Endothelial cell of umbilical vein (primary cell): ENCODE results near the gene RNU1-3. TPM values are rescaled to one million over a fixed set of nuclear protein-coding genes. Genes with fewer than 3 reads are reported as not detected.
"Not testable (repeated sequence)": the region's sequence is repeated elsewhere in the genome, so short reads cannot be mapped to it uniquely, and the experiment has no call there.

ENCODE experiments used
- BruUV-seq: library from RNA; stranded (reverse); fragments of 400-500 nt; replicated peaks from 2 replicates; lab custom pipeline; 2021; lab: Mats Ljungman, UMichigan
- CTCF ChIA-PET: fragments of 300-600, 350-600 bp; sonication (Branson Sonifier 250); formaldehyde crosslinking; loops from one replicate; lab custom pipeline; 2021; ENCODE audit warnings: antibody characterized with exemption, inconsistent platforms; lab: Charles Lee
- POLR2A ChIA-PET: fragments of 300-600, 350-600 bp; sonication (Branson Sonifier 250); formaldehyde crosslinking; loops from one replicate; lab custom pipeline; 2021; ENCODE audit warnings: antibody characterized with exemption, inconsistent platforms; lab: Charles Lee
- DNase-seq: peaks from one replicate; pipeline ENCODE4 v3.0.0-alpha.2; 2011; ENCODE audit warnings: low read depth, low spot score
- FAIRE-seq: peaks from 2 replicates; lab custom pipeline; 2011; peaks lifted over from hg19 to GRCh38; lab: Jason Lieb, UNC
- H2AFZ ChIP-seq: 2 replicates; pipeline ENCODE4 v1.6.0; 2012; ENCODE audit warnings: low read depth, low read length, control low read depth, inconsistent platforms
- H3K27ac ChIP-seq: 2 replicates; pipeline ENCODE4 v1.5.1; 2011; ENCODE audit warnings: low read depth, mild to moderate bottlenecking, control low read depth, low read length, moderate library complexity; ENCODE audit not compliant: insufficient read depth
- H3K27me3 ChIP-seq, 2 experiments: 2 replicates each; pipeline versions ENCODE4 v1.6.0 to v1.6.1; 2011; ENCODE audit warnings: low read length in 2 of 2, mixed read lengths in 1 of 2; ENCODE audit not compliant: control insufficient read depth in 2 of 2, insufficient read depth in 2 of 2
- H3K36me3 ChIP-seq, 2 experiments: 2 replicates in 1 of 2; 3 replicates in 1 of 2; pipeline ENCODE4 v1.5.1; 2011; ENCODE audit warnings: low read length in 2 of 2, mild to moderate bottlenecking in 1 of 2, moderate library complexity in 1 of 2; ENCODE audit not compliant: control insufficient read depth in 2 of 2, insufficient read depth in 2 of 2; ENCODE audit errors: extremely low read depth in 1 of 2
- H3K4me1 ChIP-seq: 3 replicates; pipeline ENCODE4 v1.5.1; 2011; ENCODE audit warnings: mild to moderate bottlenecking, low read length; ENCODE audit not compliant: control insufficient read depth, insufficient read depth; ENCODE audit errors: extremely low read depth
- H3K4me2 ChIP-seq: 2 replicates; pipeline ENCODE4 v1.6.1; 2011; ENCODE audit warnings: low read length, control low read depth, mixed read lengths; ENCODE audit not compliant: insufficient read depth
- H3K4me3 ChIP-seq, 3 experiments: fragments of 200-600 bp in 1 of 3; sonication (generic), shearing (Covaris generic) in 1 of 3; replicated peaks in 1 of 3; 2 replicates each; pipeline ENCODE4 v1.5.1; 2011 to 2016; ENCODE audit warnings: control low read depth in 3 of 3, low read length in 3 of 3, mild to moderate bottlenecking in 2 of 3, inconsistent platforms in 1 of 3, low read depth in 1 of 3, moderate library complexity in 1 of 3; ENCODE audit not compliant: insufficient read depth in 1 of 3
- H3K79me2 ChIP-seq: 2 replicates; pipeline ENCODE4 v1.6.0; 2012; ENCODE audit warnings: low read length, inconsistent platforms; ENCODE audit not compliant: control insufficient read depth, insufficient read depth
- H3K9ac ChIP-seq: replicated peaks from 2 replicates; pipeline ENCODE3; 2011; ENCODE audit warnings: low read length, control low read depth; ENCODE audit not compliant: insufficient read depth; ENCODE audit errors: extremely low read depth
- H3K9me1 ChIP-seq: replicated peaks from 3 replicates; pipeline ENCODE4 v1.6.0; 2011; ENCODE audit warnings: mild to moderate bottlenecking, low read length; ENCODE audit not compliant: control insufficient read depth, insufficient read depth; ENCODE audit errors: extremely low read depth
- H3K9me3 ChIP-seq: replicated peaks from 2 replicates; pipeline ENCODE4 v1.5.1; 2012; ENCODE audit warnings: low read length, inconsistent platforms; ENCODE audit not compliant: control insufficient read depth, insufficient read depth
- H4K20me1 ChIP-seq: replicated peaks from 2 replicates; pipeline ENCODE3; 2011; ENCODE audit warnings: mild to moderate bottlenecking, low read length; ENCODE audit not compliant: control insufficient read depth, insufficient read depth; ENCODE audit errors: extremely low read depth
- EZH2 ChIP-seq: IDR thresholded peaks from 2 replicates; pipeline ENCODE4 v1.6.1; 2012; ENCODE audit warnings: borderline replicate concordance, low read depth, mild to moderate bottlenecking, moderate library complexity, low read length, inconsistent platforms; ENCODE audit not compliant: severe bottlenecking
- dilution Hi-C: fragments of 300-500 bp; cut with MboI; formaldehyde crosslinking; loops from one replicate; pipeline ENCODE4 v1.15.0; 2019; ENCODE audit warnings: low sequenced_read_pairs; ENCODE audit not compliant: extremely low pct_ligation_motif_present
- intact Hi-C: fragments of 100-400 bp; cut with micrococcal nuclease; formaldehyde crosslinking; loops from one replicate; pipeline ENCODE4 v1.10.0; 2022
- polyA plus RNA-seq, 4 experiments: library from polyadenylated mRNA; depleted of rRNA in 3 of 4; stranded (reverse) in 3 of 4; unstranded in 1 of 4; fragments of >200 nt; gene quantifications; 2 replicates each; pipeline versions ENCODE4 v1.2.1 to v1.2.3, GENCODE V29; 2011 to 2012; ENCODE audit warnings: missing spikeins in 1 of 4
- total RNA-seq: library from RNA; stranded (reverse); gene quantifications from 2 replicates; pipeline ENCODE4 v1.2.3, GENCODE V29; 2021

RNU1-3 gene
- total and polyA plus RNA-seq, 2 donors (not counting 3 experiments of a cell fraction or from before 2014, with no cell fraction given) = 206 to 1,319 TPM

- intact Hi-C loops, POLR2A ChIA-PET, H3K36me3 ChIP-seq, H3K9me3 ChIP-seq, H2AFZ ChIP-seq, H3K4me3 ChIP-seq, dilution Hi-C loops, H3K27me3 ChIP-seq, H3K4me1 ChIP-seq, H3K79me2 ChIP-seq, H3K27ac ChIP-seq, BruUV-seq, DNase-seq, H3K9me1 ChIP-seq, H3K4me2 ChIP-seq, H4K20me1 ChIP-seq, H3K9ac ChIP-seq: not testable (repeated sequence)
- TF ChIP-seq EZH2 = peak; percentile 0
- peak; percentile 43 for FAIRE-seq
- CTCF ChIA-PET = interaction anchor here (0.8 to 2.4 kb wide), 3 partner anchors 9 to 14 kb away, joined by 3 to 7 read pairs (median 7); no protein-coding TSS in a partner anchor
Observed at GRCh38 chr1:16693449-16694307, 26.9 kb upstream of the RNU1-3 start.

GRCh38 chr1:16692717-16693448 lies 26.1 kb upstream of the RNU1-3 start:
- BruUV-seq, H3K27me3 ChIP-seq, H3K4me3 ChIP-seq, H3K9me1 ChIP-seq, H3K4me2 ChIP-seq, H3K36me3 ChIP-seq, H3K4me1 ChIP-seq, H3K79me2 ChIP-seq, H3K9ac ChIP-seq, H3K9me3 ChIP-seq, FAIRE-seq, H3K27ac ChIP-seq, DNase-seq, dilution Hi-C loops, intact Hi-C loops, H4K20me1 ChIP-seq, H2AFZ ChIP-seq, POLR2A ChIA-PET: not testable (repeated sequence)
- TF ChIP-seq EZH2 = peak; percentile 33
- CTCF ChIA-PET = interaction anchor here (0.8 to 2.4 kb wide), 2 partner anchors 9 to 11 kb away, joined by 3 to 7 read pairs; no protein-coding TSS in a partner anchor
